A673 (cell line): ENCODE data around the gene ATP6AP1. TPM values are rescaled to one million over a fixed set of nuclear protein-coding genes. Genes with fewer than 3 reads are reported as not detected.

Source experiments
- BruUV-seq: library from RNA; stranded (reverse); fragments of 400-500 nt; replicated peaks from 2 replicates; lab custom pipeline; 2021; lab: Mats Ljungman, UMichigan
- CTCF ChIA-PET: fragments of 300-600 bp; sonication (Branson Sonifier 250); formaldehyde crosslinking; loops from one replicate; lab custom pipeline; 2022; ENCODE audit warnings: antibody characterized with exemption; lab: Charles Lee
- POLR2A ChIA-PET: fragments of 300-600 bp; sonication (Branson Sonifier 250); formaldehyde crosslinking; loops from one replicate; lab custom pipeline; 2022; ENCODE audit warnings: antibody characterized with exemption; ENCODE audit not compliant: low non-redundant PET; lab: Charles Lee
- DNase-seq: peaks from one replicate; pipeline ENCODE4 v3.0.0-alpha.2; 2015; ENCODE audit warnings: low spot score
- H3K27ac ChIP-seq: fragments of 200-600 bp; sonication (generic); 2 replicates; pipeline ENCODE4 v1.5.1; 2016; ENCODE audit warnings: mixed run types, low read depth, mild to moderate bottlenecking, mixed read lengths, antibody characterized with exemption, low read length; ENCODE audit not compliant: poor library complexity, severe bottlenecking
- H3K27me3 ChIP-seq: fragments of 200-600 bp; sonication (generic); replicated peaks from 2 replicates; pipeline ENCODE4 v1.6.1; 2017; ENCODE audit warnings: mixed run types, low read depth, mild to moderate bottlenecking, mixed read lengths, antibody characterized with exemption, low read length; ENCODE audit not compliant: insufficient read depth, poor library complexity
- H3K36me3 ChIP-seq: fragments of 200-600 bp; sonication (generic); 2 replicates; pipeline ENCODE4 v1.6.1; 2016; ENCODE audit warnings: mixed run types, mild to moderate bottlenecking, mixed read lengths, antibody characterized with exemption, low read length; ENCODE audit not compliant: insufficient read depth, poor library complexity, severe bottlenecking
- H3K4me1 ChIP-seq: fragments of 200-600 bp; sonication (generic); 2 replicates; pipeline ENCODE4 v1.6.1; 2017; ENCODE audit warnings: mixed run types, mild to moderate bottlenecking, mixed read lengths, antibody characterized with exemption, low read length; ENCODE audit not compliant: insufficient read depth, poor library complexity, severe bottlenecking
- H3K4me3 ChIP-seq: fragments of 200-600 bp; sonication (generic); 2 replicates; pipeline ENCODE4 v1.5.1; 2016; ENCODE audit warnings: low read depth, mixed run types, mild to moderate bottlenecking, mixed read lengths, low read length; ENCODE audit not compliant: poor library complexity, severe bottlenecking
- H3K9me3 ChIP-seq: fragments of 200-600 bp; sonication (generic); 2 replicates; pipeline ENCODE4 v1.6.1; 2016; ENCODE audit warnings: mixed run types, low read depth, mild to moderate bottlenecking, mixed read lengths, antibody characterized with exemption, low read length; ENCODE audit not compliant: poor library complexity, severe bottlenecking
- EZH2 ChIP-seq: fragments of 200-600 bp; sonication (generic); IDR thresholded peaks from 2 replicates; pipeline ENCODE4 v1.6.1; 2017; ENCODE audit warnings: borderline replicate concordance, low read depth, mild to moderate bottlenecking, mixed read lengths, antibody characterized with exemption, low read length; ENCODE audit not compliant: poor library complexity, severe bottlenecking
- intact Hi-C: fragments of 100-400 bp; cut with micrococcal nuclease; formaldehyde crosslinking; loops from one replicate; pipeline ENCODE4 v1.10.0; 2022; ENCODE audit not compliant: unreplicated experiment
- total RNA-seq: library from RNA; stranded (reverse); gene quantifications from 2 replicates; pipeline ENCODE4 v1.2.3, GENCODE V29; 2021
- TF ChIP-seq, protein P1 (sequence below): fragments of 300-800, 200-600 bp; sonication (generic); conservative IDR thresholded peaks from 2 replicates; pipeline ENCODE4 v1.5.1; 2017; ENCODE audit warnings: low read depth, mild to moderate bottlenecking, antibody characterized with exemption, low read length, moderate library complexity, mixed read lengths

Gene ATP6AP1
- total RNA-seq, 1 experiment from 2014 or later = 77.1 TPM

DNA sequence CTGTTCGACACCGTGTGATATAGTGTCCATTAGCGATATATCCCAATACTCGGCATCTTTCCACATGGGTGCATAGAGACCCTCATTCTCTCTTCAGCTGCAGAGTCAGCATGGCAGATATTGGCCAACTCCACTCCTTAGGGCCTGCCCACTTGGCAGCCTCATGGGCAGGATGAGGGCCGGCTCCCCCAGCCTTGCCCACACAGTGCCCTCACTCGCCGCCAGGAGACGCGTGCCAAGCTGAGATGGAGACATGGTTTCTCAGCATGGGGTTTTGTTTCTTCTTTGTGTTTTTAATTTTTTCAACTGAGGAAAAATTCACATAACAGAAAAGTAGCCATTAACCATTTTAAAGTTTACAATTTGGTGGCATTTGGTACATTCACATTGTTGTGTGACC, 24.3 kb downstream of the ATP6AP1 start:
- no peak overlapping the region for H3K27ac ChIP-seq
- H3K27me3 ChIP-seq = no peaks in the 10 kb centered on the region
- BruUV-seq = no TSS peak
- H3K4me3 ChIP-seq = no peak overlapping the region
- POLR2A ChIA-PET = no interaction called here
- H3K9me3 ChIP-seq = no peaks in the 10 kb centered on the region
- H3K4me1 ChIP-seq = no peaks in the 10 kb centered on the region
- peaks cover 4% of the 10 kb centered on the region for H3K36me3 ChIP-seq
- CTCF ChIA-PET = no interaction called here
- no peak for DNase-seq
- intact Hi-C loops = no loop called here
- no peak for TF ChIP-seq EZH2
- TF ChIP-seq, protein P1, sequence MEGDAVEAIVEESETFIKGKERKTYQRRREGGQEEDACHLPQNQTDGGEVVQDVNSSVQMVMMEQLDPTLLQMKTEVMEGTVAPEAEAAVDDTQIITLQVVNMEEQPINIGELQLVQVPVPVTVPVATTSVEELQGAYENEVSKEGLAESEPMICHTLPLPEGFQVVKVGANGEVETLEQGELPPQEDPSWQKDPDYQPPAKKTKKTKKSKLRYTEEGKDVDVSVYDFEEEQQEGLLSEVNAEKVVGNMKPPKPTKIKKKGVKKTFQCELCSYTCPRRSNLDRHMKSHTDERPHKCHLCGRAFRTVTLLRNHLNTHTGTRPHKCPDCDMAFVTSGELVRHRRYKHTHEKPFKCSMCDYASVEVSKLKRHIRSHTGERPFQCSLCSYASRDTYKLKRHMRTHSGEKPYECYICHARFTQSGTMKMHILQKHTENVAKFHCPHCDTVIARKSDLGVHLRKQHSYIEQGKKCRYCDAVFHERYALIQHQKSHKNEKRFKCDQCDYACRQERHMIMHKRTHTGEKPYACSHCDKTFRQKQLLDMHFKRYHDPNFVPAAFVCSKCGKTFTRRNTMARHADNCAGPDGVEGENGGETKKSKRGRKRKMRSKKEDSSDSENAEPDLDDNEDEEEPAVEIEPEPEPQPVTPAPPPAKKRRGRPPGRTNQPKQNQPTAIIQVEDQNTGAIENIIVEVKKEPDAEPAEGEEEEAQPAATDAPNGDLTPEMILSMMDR = no peak

DNA sequence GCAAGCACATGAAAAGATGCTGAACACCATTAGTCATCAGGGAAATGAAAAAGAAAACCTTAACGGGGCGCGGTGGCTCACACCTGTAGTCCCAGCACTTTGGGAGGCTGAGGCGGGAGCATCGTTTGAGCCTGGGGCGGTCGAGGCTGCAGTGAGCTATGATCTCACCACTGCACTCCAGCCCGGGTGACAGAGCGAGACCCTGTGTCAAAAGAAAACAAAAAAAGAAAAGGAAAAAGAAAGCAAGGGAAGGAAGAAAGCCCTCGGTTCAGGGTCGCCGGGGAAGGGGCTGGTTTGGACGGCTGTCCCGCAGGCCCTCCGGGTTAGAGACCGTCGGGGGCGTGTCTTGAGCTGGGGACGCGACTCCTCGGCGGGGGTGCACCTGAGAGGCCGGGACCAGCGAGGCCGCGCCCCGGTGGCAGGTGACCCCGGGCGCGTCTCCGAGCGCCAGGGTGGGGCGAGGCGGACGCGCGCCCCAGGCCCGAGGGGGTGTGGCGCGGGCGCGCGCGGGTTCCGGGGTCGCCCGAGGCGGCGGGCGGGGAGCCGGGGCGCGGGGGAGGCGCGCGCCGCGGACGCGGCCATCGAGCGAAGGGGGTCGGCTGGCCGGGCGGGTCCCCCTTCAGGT, 29.1 kb downstream of the ATP6AP1 start:
- Histone ChIP-seq H3K27me3 (no peaks in the 10 kb centered on the region), H3K4me1 (no peaks in the 10 kb centered on the region), H3K9me3 (no peaks in the 10 kb centered on the region), H3K27ac (peak overlapping the region; percentile 52), H3K36me3 (no peaks in the 10 kb centered on the region), H3K4me3 (peak overlapping the region; percentile 65)
- no TSS peak for BruUV-seq
- POLR2A ChIA-PET = interaction anchor here (0.5 kb wide), 1 partner anchor 638 kb away, joined by 4 read pairs; no protein-coding TSS in a partner anchor
- CTCF ChIA-PET = no interaction called here
- peak; percentile 31 for DNase-seq
- TF ChIP-seq, protein P1 = no peak
- no peak for TF ChIP-seq EZH2
- intact Hi-C loops = no loop called here

DNA sequence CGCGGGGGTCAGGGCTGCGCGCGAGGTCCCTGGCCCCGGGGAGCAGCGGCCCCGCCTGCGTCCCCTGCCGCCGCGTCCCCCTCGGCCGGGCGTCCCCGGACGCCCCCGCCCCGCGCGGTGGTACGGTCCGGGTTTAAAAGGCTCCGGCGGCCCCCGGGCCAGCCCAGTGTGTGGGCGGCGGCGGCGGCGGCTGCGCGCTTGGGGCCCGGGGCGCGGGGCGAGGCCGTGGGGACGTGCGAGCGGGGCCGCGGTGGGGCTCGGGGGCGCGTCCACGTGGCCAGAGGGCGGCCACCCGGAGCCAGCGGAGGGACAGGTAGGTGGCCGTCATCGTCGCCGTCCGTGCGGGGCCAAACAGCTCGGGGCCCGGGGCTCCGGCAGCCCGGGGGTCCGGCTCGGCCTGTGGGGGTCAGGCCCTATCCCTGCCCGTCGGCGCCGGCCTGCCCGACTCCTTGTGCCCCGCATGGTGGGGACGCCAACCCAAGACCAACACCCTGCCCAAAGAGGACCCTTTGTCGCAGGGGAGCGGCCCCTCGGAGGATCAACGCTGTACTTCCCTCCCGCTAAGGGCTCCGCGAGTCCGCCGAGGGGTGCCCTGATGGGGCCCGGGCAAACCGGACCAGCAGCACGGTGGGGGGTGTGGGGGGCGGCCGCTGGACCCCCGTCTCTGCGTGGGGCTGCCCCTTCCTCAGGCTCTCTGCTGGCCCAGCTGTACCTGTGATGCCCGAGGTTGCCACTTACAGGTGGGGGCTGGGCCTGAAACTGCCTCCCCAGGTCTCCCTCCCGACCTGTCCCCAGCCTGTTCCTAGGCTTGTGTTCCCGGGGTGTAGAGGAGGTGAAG, 29.9 kb downstream of the ATP6AP1 start, which contains the start of gene PLXNA3:
Gene PLXNA3, plus strand, starts transcription at position 166 of the 838 bp plus-strand sequence. CDS start 1,903 bp downstream, outside the sequence.
- Histone ChIP-seq H3K4me1 (no peaks in the 10 kb centered on the region), H3K27ac (peak within 1 kb of the TSS; percentile 52), H3K36me3 (no peaks in the 10 kb centered on the region), H3K9me3 (no peaks in the 10 kb centered on the region), H3K27me3 (no peaks in the 10 kb centered on the region), H3K4me3 (peak within 1 kb of the TSS; percentile 65)
- TF ChIP-seq EZH2 = no peak
- peak; percentile 39 for DNase-seq
- intact Hi-C loops = no loop called here
- ChIA-PET POLR2A (no interaction called here), CTCF (no interaction called here)
- BruUV-seq = no TSS peak
